AML-193 (cell line): ENCODE data around the gene PANX3.
A peak's percentile ranks its signal among the peaks of the same experiment; 100 is the strongest.
"Not testable (repeated sequence)": the region's sequence is repeated elsewhere in the genome, so short reads cannot be mapped to it uniquely, and the experiment has no call there.

Experiments used
- DNase-seq, 2 experiments: peaks; one replicate each; lab custom pipeline; 2025; lab: John Stamatoyannopoulos, UW

The PANX3 gene, protein sequence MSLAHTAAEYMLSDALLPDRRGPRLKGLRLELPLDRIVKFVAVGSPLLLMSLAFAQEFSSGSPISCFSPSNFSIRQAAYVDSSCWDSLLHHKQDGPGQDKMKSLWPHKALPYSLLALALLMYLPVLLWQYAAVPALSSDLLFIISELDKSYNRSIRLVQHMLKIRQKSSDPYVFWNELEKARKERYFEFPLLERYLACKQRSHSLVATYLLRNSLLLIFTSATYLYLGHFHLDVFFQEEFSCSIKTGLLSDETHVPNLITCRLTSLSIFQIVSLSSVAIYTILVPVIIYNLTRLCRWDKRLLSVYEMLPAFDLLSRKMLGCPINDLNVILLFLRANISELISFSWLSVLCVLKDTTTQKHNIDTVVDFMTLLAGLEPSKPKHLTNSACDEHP

DNA sequence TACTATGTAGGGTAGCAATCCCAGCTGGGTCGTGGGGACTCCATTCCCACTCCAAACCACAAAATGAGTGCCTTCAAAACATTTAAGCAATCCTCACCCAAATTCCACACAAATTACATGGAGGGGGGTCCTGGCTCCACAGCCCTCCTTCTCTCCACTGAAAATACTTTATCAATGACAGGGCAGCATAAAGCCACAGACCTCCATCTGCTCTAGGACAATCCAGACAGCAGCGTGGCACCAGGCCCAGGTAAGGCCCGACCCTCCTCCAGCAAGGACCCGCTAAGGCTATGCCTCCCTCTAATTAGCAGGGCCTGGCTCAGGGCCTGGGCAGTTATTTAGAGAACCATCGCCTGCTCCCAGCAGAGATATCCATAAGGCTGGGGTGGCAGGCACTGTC is at the start of gene PANX3:
Gene PANX3 (plus strand): TSS at position 365 of the 400 bp plus-strand sequence. CDS start 129 bp downstream, outside the sequence.
- no peak for DNase-seq

DNA sequence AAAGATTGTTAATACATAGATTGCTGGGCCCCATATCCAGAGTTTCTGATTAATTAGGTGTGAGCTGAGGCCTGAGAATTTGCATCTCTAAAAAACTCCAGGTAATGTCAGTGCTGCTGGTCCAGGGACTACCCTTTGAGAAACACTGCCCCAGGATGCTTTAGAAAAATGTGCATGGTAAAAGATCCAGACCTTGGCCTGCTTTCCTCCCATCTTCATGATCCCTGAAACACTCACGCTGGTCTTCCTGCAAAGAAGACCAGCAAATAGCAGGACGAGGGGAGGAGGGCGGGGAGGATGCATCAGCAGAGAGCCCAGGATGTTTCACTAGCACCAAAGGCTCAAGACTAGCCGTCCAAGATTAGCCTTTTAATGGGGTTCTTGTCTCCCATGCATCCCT is 41.5 kb upstream of the PANX3 start, which contains the start of gene OR8A1:
Gene OR8A1 (plus strand): TSS at position 301 of the 400 bp plus-strand sequence. CDS start 123 bp downstream, outside the sequence.
- DNase-seq: no peak

DNA sequence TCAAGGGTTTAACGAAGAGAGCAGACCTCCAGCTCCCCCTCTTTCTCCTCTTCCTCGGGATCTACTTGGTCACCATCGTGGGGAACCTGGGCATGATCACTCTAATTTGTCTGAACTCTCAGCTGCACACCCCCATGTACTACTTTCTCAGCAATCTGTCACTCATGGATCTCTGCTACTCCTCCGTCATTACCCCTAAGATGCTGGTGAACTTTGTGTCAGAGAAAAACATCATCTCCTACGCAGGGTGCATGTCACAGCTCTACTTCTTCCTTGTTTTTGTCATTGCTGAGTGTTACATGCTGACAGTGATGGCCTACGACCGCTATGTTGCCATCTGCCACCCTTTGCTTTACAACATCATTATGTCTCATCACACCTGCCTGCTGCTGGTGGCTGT is 41.1 kb upstream of the PANX3 start:
- no peak for DNase-seq

DNA sequence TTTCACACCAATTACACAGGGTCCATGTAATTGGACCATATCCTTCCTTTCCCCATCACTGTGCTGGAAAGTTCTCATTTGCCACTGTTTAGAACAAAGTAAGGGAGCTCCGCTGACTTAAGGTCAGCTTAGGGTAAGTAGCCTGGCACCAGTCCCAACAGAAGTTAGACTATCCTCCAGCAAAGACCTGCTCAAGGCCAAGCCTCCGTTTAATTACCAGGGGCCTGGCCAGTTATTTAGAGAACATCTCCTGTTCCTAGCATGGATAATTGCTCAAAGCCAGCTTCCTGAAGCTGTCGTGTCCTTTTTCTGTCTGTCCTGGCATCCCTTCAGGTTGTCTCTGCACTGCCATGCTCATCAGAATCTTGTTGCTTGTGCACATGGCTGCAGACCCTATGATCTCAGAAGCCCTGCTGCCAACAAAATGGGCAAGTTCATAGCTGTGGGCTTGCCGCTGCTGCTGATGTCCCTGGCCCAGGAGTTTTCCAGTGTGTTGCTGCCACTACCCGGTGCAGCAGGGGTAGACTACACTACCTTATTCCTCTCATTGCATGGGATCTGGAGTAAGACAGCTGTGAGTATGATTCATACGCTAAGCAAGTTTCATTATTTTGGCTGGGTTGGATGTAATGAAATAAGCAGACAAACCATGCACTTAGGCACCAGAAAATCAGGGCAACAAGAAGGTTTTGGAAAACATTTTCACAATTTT is 33.4 kb upstream of the PANX3 start:
- DNase-seq: no peak

DNA sequence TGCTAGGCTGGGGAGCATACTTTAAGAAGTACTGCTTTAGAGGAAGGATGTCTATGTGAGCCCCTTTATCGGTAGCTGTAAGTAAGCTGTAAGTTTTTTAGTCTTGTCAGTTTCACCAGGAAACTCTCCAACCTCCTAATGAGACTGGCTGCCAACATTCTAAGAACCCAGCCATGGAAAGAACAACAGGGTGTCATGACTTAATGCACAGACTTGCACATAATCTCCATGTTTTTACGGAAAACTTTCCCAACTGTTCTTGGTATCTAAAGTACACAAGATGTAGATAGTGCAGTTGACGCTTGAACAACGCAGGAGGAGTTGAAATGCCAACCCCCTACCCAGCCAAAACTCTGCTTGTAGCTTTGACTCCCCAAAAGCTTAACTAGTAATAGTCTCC is 32.5 kb upstream of the PANX3 start:
- no peak for DNase-seq

DNA sequence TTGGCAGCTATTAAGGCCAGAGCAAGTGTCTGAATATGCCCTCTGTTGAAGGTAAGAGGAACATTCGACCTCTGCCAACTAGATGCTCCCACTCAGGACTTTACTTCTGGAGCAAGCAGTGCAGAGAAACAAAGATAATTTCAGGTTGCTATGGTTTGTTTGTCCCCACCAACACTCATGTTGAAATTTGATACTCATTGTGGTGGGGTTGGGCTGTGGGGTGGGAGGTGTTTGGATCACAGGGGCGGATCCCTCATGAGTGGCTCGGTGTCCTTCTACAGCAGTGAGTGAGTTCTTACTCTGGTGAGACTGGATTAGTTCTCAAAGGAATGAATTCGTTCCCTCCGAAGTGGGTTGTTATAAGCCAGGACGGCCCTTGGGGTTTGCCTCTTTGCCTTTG is 29.4 kb upstream of the PANX3 start:
- DNase-seq: no peak

DNA sequence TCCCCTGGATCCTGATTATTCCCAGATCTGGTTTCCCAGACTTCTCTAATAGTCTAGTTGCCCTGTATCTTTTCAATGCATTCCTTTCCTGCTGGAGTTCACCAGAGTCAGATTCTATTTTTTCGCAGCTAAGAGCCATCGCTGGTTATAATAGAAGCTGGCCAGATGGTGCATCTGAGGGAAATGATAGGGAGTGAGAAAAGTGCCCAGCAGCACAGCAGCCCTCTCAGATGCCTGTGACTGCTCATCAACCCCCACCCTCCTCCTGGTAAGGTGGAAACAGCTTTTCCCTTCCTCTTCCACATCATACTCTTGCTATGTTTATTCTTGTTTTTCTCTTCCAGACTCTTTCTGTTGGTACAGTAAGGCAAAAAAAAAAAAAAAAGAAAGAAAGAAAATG is 28.7 kb upstream of the PANX3 start:
- no peak for DNase-seq

DNA sequence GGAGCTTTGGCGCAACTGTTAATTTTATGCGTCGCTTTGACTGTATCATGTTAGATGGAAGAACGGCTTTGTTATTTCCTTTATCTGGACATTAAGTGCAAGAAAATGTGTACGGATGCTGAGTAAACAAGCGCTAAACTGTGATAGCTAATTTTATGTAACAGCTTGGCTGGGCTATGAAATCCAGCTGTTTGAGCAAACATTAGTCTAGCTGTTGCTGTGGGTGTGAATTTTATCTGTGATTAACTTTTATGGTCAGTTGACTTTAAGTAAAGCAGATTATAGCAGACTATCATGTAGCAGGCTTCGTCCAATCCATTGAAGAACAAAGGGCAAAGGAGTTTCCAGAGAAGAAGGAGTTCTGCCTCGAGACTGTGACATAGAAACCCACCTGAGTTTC is 27.4 kb upstream of the PANX3 start:
- DNase-seq: no peak

DNA sequence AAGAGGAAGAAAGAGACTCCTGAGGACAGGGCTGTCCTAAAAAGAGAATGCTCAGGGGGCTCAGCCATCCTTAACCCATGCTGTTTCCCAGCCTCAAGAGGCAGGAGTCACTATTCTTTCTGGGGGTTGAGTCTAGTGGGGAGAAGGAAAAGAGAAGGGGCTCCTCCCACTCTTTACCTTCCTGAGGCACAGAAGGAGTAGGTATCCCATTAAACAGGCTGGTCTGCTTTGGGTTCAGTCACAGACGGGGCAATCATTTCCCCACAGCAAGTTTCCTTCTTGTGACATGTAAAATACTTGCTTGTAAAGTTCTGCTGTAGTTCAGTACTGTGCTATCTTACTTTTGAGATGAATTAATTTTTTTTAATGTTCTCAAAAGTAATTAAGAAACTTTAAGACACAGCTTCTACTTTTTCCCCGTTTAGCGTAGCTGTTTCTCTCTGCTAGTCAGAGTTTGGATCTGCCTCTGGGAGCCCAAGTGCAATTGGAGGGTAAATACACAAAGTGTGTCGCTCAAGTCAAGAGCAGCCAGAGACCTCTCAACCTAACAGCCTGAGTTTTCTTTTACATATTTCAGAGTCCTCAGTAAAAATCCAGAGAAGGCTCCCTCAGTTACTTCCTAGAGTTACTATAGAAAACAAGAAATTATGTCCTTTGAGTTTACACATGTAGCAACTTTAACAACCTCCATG is 26.4 kb upstream of the PANX3 start:
- DNase-seq: no peak

DNA sequence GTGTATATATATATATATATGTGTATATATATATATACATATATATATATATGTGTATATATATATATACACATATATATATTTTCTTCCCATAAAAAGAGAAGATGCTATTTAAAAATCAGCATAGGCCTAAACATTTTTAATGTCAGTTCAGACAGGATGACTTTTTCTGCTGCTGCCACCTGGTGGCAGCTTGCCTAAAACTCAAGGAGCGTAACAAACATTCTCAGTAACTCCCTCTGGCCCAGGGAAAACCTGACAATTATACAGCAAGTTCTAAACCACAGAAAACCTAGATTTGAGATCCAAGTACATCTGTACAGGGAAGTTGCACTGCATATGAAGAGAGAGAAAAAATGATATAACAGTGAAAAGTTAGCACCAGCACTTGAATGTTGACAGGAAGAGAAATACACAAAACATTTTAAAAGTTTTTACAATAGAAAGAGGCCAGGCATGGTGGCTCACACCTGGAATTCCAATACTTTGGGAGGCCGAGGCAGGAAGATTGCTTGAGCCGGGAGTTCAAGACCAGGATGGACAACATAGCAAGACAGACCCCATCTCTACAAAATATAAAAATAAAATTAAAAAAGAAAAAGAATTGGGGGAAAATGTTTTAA is 24.9 kb upstream of the PANX3 start:
- DNase-seq: peak; percentile 38 to 56

DNA sequence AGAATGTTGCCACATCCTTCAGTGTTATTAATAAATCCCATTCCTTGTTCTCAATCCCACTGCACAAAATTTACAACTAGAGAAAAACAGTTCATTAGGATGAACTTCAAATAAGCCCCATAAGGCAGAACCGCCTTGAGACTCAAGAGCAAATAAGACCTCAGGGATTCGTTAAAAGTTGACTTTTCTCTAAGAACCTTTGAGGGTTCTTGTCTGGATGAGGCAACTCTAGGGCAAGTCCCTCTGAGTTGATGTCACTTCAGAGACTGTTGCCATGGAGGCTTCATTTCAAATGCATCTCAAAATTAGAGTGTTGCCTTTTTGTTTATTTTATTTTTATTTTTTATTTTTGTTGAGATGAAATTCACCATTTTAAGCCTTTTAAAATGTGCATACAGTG is 19.8 kb upstream of the PANX3 start:
- no peak for DNase-seq

DNA sequence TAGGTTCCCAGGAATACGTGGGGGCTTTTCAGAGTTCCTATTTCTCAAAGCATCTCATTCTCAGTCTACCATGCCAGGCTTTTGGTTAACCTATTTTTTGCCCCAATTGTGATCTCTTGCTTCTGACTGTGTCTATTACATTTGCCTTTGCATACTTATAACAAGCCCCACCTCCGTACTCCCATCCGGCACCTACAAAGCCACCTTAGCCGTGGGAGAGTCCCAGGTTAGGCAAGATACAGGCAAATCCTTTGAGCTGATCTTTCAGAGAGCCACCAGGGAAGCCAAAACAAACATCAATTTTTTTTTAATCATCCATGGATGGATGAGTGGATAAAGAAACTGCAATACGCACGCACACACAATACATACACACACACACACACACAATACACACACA is 18.6 kb upstream of the PANX3 start:
- DNase-seq: no peak

DNA sequence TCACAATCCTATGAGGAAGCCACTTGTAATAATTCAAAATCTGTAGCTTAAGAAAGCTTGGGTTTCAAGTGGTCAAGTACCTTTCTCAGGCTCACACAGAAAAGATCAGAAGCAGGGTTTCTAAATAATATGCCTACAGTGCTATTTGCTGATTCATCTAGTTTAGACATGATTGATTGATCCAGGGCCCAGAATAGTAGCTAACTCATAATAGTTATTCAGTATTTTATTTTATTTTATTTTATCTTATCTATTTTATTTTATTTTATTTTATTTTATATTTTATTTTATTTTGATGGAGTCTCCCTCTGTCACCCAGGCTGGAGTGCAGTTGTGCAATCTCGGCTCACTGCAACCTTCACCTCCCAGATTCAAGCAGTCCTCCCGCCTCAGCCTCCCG is 15.9 kb upstream of the PANX3 start:
- no peak for DNase-seq

DNA sequence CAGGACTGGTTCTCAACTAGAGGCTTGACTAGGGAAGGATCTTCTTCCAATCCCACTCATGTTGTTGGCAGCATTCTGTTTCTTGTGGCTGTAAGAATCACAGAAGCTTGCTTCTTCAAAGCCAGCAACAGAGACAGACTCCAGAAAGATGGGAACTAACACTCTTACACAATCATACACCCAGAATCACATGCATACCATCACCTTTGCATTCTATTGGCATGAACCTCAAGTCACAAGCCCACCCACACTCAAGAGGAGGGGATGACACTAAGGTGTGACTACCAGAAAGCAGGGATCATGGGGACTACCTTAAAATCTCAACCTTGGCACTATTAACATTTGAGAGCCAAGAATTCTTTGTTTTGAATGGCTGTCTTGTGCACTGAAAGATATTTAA is 13.6 kb upstream of the PANX3 start:
- DNase-seq: no peak

DNA sequence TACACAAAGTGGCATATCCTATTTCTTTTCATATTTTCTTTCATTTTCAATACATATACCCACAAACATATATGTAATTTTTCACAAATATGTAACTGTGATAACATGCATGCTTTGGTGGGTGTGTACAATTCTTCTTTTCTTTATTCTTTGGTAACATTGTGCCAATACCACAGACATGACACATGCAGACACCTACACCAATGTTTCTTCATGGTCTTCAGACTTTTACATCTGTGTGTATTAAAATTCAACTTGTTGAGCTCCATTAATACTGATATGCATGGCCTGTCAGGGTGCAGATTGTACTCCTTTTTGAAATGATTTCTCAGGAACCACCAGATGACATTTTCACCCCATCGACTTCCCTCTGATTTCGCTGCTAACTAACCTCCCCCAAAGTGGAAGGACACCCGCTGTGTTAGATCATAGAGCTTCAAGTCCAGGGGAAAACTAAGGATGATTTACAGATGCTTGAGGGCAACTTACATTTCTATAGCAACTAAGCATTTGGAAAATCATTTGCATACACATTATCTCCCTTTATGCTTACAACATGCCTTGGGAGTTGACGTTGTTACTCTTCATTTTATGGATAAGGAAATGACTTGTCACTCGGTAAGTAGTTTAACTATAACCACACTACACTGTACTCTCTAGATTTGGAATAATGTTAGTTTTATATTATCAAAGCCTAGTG is 10.5 kb upstream of the PANX3 start:
- DNase-seq: no peak

DNA sequence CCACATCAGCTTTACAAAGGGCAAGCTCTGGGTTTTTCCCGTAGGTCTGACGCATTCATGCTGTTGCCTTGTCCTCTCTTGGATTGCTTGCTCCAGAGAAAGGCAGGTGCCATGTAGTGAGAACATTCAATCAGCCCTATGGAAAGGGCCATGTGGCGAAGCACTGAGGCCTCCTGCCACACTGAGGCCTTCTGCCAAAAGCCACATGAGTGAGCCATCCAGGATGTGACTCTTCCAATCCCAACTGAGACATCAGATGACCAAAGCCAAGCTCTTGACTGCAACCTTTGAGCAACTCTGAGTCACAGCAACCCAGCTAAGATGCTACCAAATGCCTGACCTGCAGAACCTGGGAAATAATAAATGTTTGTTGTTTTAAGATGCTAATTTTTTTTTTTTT is 9.0 kb upstream of the PANX3 start:
- DNase-seq: no peak

DNA sequence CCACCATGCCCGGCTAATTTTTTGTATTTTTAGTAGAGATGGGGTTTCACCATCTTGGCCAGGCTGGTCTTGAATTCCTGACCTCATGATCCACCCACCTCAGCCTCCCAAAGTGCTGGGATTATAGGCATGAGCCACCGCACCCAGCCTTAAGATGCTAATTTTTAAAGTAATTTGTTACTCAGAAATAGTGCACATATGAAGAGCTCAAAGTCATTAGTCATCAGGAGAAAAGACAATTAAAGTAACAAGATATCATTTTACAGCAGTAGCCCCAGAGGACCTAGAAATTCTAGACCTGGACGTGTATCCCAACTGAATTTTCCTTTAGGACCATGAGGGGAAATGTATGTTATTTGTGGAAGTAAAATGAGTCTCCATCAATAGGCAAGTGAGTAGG is 8.5 kb upstream of the PANX3 start:
- not testable (repeated sequence) for DNase-seq

DNA sequence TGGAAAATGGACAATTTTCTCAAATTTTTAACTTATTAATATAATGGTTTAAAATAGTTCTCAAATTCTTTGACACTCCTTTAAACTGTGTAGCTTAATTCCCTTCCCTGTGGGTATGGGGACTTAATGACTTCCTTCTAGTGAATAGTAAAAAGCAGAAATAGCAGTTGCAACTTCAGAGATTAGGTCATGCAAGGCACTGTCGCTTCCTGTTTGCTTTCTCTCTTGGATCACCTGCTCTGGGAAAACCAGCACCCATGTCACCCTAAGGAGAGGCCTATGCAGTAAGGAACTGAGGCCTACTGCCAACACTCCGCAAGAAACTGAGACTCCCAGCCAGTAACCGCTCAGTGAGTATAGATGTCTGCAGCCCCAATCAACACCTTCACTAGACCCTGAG is 5.5 kb upstream of the PANX3 start:
- peak; percentile 58 to 83 for DNase-seq

DNA sequence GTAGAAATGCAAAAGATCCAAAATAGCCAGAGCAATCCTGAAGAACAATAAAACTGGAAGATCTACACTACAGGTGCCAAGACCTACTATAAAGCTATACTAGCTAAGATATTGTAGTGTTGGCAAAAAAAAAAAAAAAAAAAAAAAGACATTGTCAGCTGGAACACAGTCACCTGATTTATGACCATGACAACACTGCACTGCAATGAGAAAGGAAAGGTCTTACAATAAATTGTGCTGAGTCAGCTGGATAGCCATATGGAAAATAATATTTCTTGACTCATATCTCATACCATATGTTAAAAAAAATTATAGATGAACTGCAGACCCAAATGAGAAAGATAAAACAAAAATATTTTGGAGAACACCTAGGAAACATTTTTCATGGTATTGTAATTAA is 3.1 kb upstream of the PANX3 start:
- DNase-seq: no peak

DNA sequence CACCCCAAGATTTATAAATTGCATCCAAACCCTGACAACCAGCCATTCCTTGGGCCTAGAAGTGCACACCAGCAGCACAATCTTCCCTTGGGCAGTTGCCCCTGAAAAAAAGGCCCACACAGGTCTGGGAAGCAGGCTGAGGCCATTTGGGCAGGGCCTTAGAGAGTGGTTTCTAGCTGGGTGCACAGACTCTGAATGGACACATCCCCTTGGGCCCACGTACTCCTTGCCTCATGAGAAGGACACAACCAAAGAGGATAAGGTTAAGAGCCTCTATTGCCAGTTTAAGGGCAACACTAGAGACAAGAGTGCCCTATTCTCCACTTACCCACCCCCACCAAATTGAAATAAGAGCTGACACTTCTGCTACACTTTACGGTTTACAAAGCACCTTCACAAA is 933 bp upstream of the PANX3 start:
- DNase-seq: no peak

DNA sequence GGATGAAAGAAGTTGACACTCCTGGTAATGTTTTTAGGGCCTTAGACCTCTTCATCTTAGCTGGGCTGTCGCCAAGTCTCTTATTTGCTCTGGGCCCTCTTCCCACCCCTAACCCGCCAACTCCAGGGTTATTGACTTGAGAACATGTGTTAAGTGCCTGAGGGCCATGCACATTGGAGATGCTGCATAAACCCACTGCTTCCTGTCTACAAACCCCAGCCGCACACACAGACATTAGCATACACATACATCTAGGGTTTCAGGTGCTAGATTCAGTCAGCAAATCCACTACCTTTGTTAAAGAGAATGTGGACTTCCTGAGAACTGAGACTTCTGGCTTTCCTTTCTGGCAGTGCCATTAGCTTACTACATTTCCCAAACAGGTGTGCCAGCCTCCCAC is 817 bp downstream of the PANX3 start:
- no peak for DNase-seq
